WTC11 (cell line): ENCODE measurements around the gene NEUROD2. TPM values are rescaled to one million over a fixed set of nuclear protein-coding genes. Genes with fewer than 3 reads are reported as not detected.

ENCODE experiments used
- ATAC-seq: fragments of 200-7000 bp; cut with Tn5 transposase; 2 replicates; pipeline ENCODE4 v1.10.0; 2021; ENCODE audit warnings: mild to moderate bottlenecking, moderate library complexity
- CTCF ChIA-PET: fragments of 300-600 bp; sonication (Branson Sonifier 250); formaldehyde crosslinking; loops from one replicate; lab custom pipeline; 2021; ENCODE audit warnings: antibody characterized with exemption; lab: Charles Lee
- POLR2A ChIA-PET: fragments of 350-600 bp; sonication (Branson Sonifier 250); formaldehyde crosslinking; loops from one replicate; lab custom pipeline; 2021; ENCODE audit warnings: antibody characterized with exemption; lab: Charles Lee
- DNase-seq: peaks from one replicate; pipeline ENCODE4 v3.0.0; 2021; ENCODE audit warnings: low spot score
- H3K27ac Mint-ChIP-seq: 2 replicates; pipeline ENCODE4 v1.8.0; 2021; ENCODE audit warnings: mixed read lengths
- H3K27me3 Mint-ChIP-seq: 2 replicates; pipeline ENCODE4 v1.8.0; 2021; ENCODE audit warnings: low read depth, mild to moderate bottlenecking, moderate library complexity, mixed read lengths
- H3K36me3 Mint-ChIP-seq: 2 replicates; pipeline ENCODE4 v1.8.0; 2021; ENCODE audit warnings: mixed read lengths
- H3K4me1 Mint-ChIP-seq: 2 replicates; pipeline ENCODE4 v1.8.0; 2022; ENCODE audit warnings: mixed read lengths
- H3K4me3 Mint-ChIP-seq: 2 replicates; pipeline ENCODE4 v1.8.0; 2021; ENCODE audit warnings: mild to moderate bottlenecking, moderate library complexity, mixed read lengths
- H3K9me3 Mint-ChIP-seq: 2 replicates; pipeline ENCODE4 v1.8.0; 2021; ENCODE audit warnings: mixed read lengths
- MLX ChIP-seq: sonication (generic); formaldehyde crosslinking; IDR thresholded peaks from 2 replicates; pipeline ENCODE4 v1.8.1; 2023; ENCODE audit warnings: mild to moderate bottlenecking, missing genetic modification reagents, moderate library complexity
- SOX15 ChIP-seq: fragments of 250-450 bp; sonication (Bioruptor Pico); IDR thresholded peaks from 2 replicates; pipeline ENCODE4 v1.9.0; 2021; ENCODE audit warnings: mild to moderate bottlenecking
- ZNF121 ChIP-seq: sonication (generic); formaldehyde crosslinking; IDR thresholded peaks from 2 replicates; pipeline ENCODE4 v1.8.0; 2023; ENCODE audit warnings: missing genetic modification reagents
- ZNF281 ChIP-seq: sonication (generic); formaldehyde crosslinking; IDR thresholded peaks from 2 replicates; pipeline ENCODE4 v1.8.0; 2023; ENCODE audit warnings: mild to moderate bottlenecking, missing genetic modification reagents
- ZNF396 ChIP-seq: fragments of 250-450 bp; sonication (Bioruptor Pico); IDR thresholded peaks from 2 replicates; pipeline ENCODE4 v1.8.0; 2021; ENCODE audit warnings: mild to moderate bottlenecking, moderate library complexity, borderline replicate concordance
- total RNA-seq: library from RNA; stranded (reverse); gene quantifications from 3 replicates; pipeline ENCODE4 v1.2.3, GENCODE V29; 2021
- TF ChIP-seq, protein P1 (sequence below): fragments of 200-600 bp; IDR thresholded peaks from 2 replicates; pipeline ENCODE4 v1.8.0; 2022; ENCODE audit warnings: antibody characterized with exemption
- TF ChIP-seq, protein P2 (sequence below): fragments of 250-450 bp; sonication (Bioruptor Pico); IDR thresholded peaks from 2 replicates; pipeline ENCODE4 v1.8.0; 2021; ENCODE audit warnings: mild to moderate bottlenecking

NEUROD2 gene
- total RNA-seq, 1 experiment from 2014 or later = not detected

DNA sequence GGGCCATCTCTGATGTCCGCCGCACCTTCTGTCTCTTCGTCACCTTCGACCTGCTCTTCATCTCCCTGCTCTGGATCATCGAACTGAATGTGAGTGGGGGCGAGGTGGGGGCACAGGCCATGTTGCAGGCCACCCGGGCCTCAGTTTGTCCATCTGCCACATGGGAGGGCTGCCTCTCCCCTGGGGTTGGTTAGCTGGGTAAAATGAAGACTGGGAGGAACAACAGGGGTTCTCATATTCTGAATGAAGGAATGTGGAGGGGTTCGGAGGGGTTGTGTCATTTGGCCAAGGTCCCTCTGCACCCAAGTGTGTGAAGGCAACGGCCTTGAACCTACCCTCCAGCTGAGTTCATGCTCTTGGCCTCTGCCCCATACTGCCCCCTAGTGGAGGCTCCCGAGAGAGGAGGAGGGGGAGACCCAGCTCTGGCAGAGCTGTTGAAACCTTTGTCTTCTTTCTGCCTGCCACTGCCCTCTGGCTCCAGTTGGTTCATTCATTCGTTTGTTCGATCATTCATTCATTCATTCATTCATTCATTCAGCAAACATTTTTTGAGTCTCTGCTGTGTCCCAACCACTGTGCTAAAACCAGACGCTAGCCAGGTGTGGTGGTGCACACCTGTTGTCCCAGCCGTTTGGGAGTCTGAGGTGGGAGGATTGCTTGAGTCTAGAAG, 46.1 kb upstream of the NEUROD2 start:
- ATAC-seq = peak; percentile 46
- Mint-ChIP-seq H3K4me3 (no peak overlapping the region), H3K4me1 (peaks cover 46% of the 10 kb centered on the region), H3K27me3 (no peaks in the 10 kb centered on the region), H3K9me3 (no peaks in the 10 kb centered on the region), H3K36me3 (peaks cover 5% of the 10 kb centered on the region), H3K27ac (no peak overlapping the region; the same call in 1 of the 2 replicates)
- CTCF ChIA-PET = interaction anchor here (0.6 to 18.1 kb wide), 31 partner anchors 10 to 327 kb away, joined by 3 to 851 read pairs (median 8); partner anchors contain the start of genes CDK12, ERBB2, GSDMB and MIEN1
- peak; percentile 93 for DNase-seq
- POLR2A ChIA-PET = interaction anchor here (0.6 to 1.6 kb wide), 3 partner anchors 9 to 101 kb away, joined by 3 to 6 read pairs (median 5); partner anchors contain the start of gene ERBB2
- TF ChIP-seq, protein P1, sequence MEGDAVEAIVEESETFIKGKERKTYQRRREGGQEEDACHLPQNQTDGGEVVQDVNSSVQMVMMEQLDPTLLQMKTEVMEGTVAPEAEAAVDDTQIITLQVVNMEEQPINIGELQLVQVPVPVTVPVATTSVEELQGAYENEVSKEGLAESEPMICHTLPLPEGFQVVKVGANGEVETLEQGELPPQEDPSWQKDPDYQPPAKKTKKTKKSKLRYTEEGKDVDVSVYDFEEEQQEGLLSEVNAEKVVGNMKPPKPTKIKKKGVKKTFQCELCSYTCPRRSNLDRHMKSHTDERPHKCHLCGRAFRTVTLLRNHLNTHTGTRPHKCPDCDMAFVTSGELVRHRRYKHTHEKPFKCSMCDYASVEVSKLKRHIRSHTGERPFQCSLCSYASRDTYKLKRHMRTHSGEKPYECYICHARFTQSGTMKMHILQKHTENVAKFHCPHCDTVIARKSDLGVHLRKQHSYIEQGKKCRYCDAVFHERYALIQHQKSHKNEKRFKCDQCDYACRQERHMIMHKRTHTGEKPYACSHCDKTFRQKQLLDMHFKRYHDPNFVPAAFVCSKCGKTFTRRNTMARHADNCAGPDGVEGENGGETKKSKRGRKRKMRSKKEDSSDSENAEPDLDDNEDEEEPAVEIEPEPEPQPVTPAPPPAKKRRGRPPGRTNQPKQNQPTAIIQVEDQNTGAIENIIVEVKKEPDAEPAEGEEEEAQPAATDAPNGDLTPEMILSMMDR = peak; percentile 92
- no peak for TF ChIP-seq ZNF396 (CRISPR knock-in tag)

DNA sequence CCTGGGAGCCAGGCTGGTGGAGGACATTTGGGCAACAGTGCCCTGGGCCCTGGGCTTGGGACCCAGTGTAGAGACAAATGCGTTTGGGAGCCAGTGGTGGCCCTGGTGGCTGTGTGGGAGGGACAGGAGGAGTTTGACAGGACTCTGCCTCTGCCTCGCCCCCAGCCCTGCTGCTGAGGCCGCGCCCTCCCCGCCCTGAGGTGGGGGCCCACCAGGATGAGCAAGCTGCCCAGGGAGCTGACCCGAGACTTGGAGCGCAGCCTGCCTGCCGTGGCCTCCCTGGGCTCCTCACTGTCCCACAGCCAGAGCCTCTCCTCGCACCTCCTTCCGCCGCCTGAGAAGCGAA, 45.6 kb upstream of the NEUROD2 start:
- DNase-seq (no peak), ATAC-seq (no peak; the same call in 1 of the 2 replicates)
- peaks cover 5% of the 10 kb centered on the region for H3K36me3 Mint-ChIP-seq
- H3K4me3 Mint-ChIP-seq = no peak overlapping the region
- H3K4me1 Mint-ChIP-seq = peaks cover 48% of the 10 kb centered on the region
- H3K9me3 Mint-ChIP-seq = no peaks in the 10 kb centered on the region
- CTCF ChIA-PET = interaction anchor here (0.6 to 18.1 kb wide), 27 partner anchors 9 to 192 kb away, joined by 3 to 851 read pairs (median 10); partner anchors contain the start of genes CDK12, ERBB2, MIEN1 and PGAP3
- POLR2A ChIA-PET = interaction anchor here (0.5 to 1.1 kb wide), 4 partner anchors 25 to 330 kb away, joined by 3 to 4 read pairs (median 3); partner anchors contain the start of gene ERBB2
- no peak overlapping the region; the same call in 1 of the 2 replicates for H3K27ac Mint-ChIP-seq
- no peak for TF ChIP-seq SOX15 (CRISPR knock-in tag)
- no peaks in the 10 kb centered on the region; the same call in 1 of the 2 replicates for H3K27me3 Mint-ChIP-seq

GRCh38 chr17:39652587-39653315, 45.0 kb upstream of the NEUROD2 start:
- Mint-ChIP-seq H3K27ac (peak overlapping the region; percentile 75), H3K27me3 (no peaks in the 10 kb centered on the region; the same call in 1 of the 2 replicates), H3K36me3 (peaks cover 1% of the 10 kb centered on the region), H3K9me3 (no peaks in the 10 kb centered on the region), H3K4me1 (peaks cover 46% of the 10 kb centered on the region), H3K4me3 (no peak overlapping the region)
- ATAC-seq = peak; percentile 82
- ChIA-PET POLR2A (interaction anchor here (0.5 to 1.1 kb wide), 5 partner anchors 11 to 331 kb away, joined by 3 to 4 read pairs (median 3); partner anchors contain the start of gene ERBB2), CTCF (interaction anchor here (0.6 to 18.1 kb wide), 19 partner anchors 9 to 105 kb away, joined by 3 to 851 read pairs (median 13); partner anchors contain the start of genes ERBB2, MIEN1, PNMT and PPP1R1B)
- DNase-seq = peak; percentile 38
- TF ChIP-seq ZNF121 (CRISPR knock-in tag) = peak; percentile 41; the same call in 1 of the 2 replicates
- TF ChIP-seq, protein P2, sequence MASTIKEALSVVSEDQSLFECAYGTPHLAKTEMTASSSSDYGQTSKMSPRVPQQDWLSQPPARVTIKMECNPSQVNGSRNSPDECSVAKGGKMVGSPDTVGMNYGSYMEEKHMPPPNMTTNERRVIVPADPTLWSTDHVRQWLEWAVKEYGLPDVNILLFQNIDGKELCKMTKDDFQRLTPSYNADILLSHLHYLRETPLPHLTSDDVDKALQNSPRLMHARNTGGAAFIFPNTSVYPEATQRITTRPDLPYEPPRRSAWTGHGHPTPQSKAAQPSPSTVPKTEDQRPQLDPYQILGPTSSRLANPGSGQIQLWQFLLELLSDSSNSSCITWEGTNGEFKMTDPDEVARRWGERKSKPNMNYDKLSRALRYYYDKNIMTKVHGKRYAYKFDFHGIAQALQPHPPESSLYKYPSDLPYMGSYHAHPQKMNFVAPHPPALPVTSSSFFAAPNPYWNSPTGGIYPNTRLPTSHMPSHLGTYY (CRISPR knock-in tag) = 0 out of 2 replicates have a peak, but pooled peaks have one; percentile 56
- TF ChIP-seq MLX = no peak
- TF ChIP-seq ZNF281 (CRISPR knock-in tag) = 0 out of 2 replicates have a peak, but pooled peaks have one; percentile 14
- TF ChIP-seq, all 79 proteins: peak for 3
